ENCODE measurements around the gene MUC4.

Gene MUC4

GRCh38 chr3:195847055-195847950 is 35.6 kb upstream of the MUC4 start:
- no peak overlapping the region for H3K4me3 ChIP-seq (replicated peaks; ENCODE audit: low read depth, low read length)
- no peak for DNase-seq (ENCODE audit: extremely low read depth, low read depth)
- no peak for TF ChIP-seq CTCF (IDR thresholded peaks at IDR 0.05; ENCODE audit: low read depth, low read length, missing control alignments)

GRCh38 chr3:195845483-195845882 is 33.8 kb upstream of the MUC4 start:
- H3K4me3 ChIP-seq (replicated peaks; ENCODE audit: low read depth, low read length) = no peak overlapping the region
- no peak for TF ChIP-seq CTCF (IDR thresholded peaks at IDR 0.05; ENCODE audit: low read depth, low read length, missing control alignments)
- no peak for DNase-seq (ENCODE audit: extremely low read depth, low read depth)

- DNase-seq (ENCODE audit: extremely low read depth, low read depth) = no peak
Observed at GRCh38 chr3:195844671-195845218, 33.0 kb upstream of the MUC4 start.

GRCh38 chr3:195839260-195840010 is 27.7 kb upstream of the MUC4 start:
- no peak for DNase-seq (ENCODE audit: extremely low read depth, low read depth)
- no peak overlapping the region for H3K4me3 ChIP-seq (replicated peaks; ENCODE audit: low read depth, low read length)
- no peak for TF ChIP-seq CTCF (IDR thresholded peaks at IDR 0.05; ENCODE audit: low read depth, low read length, missing control alignments)

More at GRCh38 chr3:195844671-195845218, 33.0 kb upstream of the MUC4 start:
- no peak overlapping the region for H3K4me3 ChIP-seq (replicated peaks; ENCODE audit: low read depth, low read length)
- TF ChIP-seq CTCF (IDR thresholded peaks at IDR 0.05; ENCODE audit: low read depth, low read length, missing control alignments) = no peak

- no peak for DNase-seq (ENCODE audit: extremely low read depth, low read depth)
- no peak for TF ChIP-seq CTCF (IDR thresholded peaks at IDR 0.05; ENCODE audit: low read depth, low read length, missing control alignments)
- no peak overlapping the region for H3K4me3 ChIP-seq (replicated peaks; ENCODE audit: low read depth, low read length)
Observed at GRCh38 chr3:195838714-195839113, 27.0 kb upstream of the MUC4 start.

GRCh38 chr3:195836476-195837135 is 24.9 kb upstream of the MUC4 start:
- DNase-seq (ENCODE audit: extremely low read depth, low read depth) = no peak
- no peak overlapping the region for H3K4me3 ChIP-seq (replicated peaks; ENCODE audit: low read depth, low read length)
- TF ChIP-seq CTCF (IDR thresholded peaks at IDR 0.05; ENCODE audit: low read depth, low read length, missing control alignments) = no peak
